Osteocyte (in vitro differentiated cells): Measurements from ENCODE around the gene CUL1. TPM values are rescaled to one million over a fixed set of nuclear protein-coding genes. Genes with fewer than 3 reads are reported as not detected.

Experiments used
- DNase-seq: peaks from one replicate; pipeline ENCODE4 v3.0.0; 2021; ENCODE audit warnings: mixed read lengths; ENCODE audit not compliant: unreplicated experiment; ENCODE audit errors: extremely low spot score
- H3K27ac Mint-ChIP-seq: one replicate; pipeline ENCODE4 v1.8.0; 2021; ENCODE audit warnings: mild to moderate bottlenecking, mixed read lengths; ENCODE audit not compliant: unreplicated experiment
- H3K27me3 Mint-ChIP-seq: one replicate; pipeline ENCODE4 v1.8.0; 2021; ENCODE audit warnings: mixed read lengths; ENCODE audit not compliant: unreplicated experiment
- H3K36me3 Mint-ChIP-seq: one replicate; pipeline ENCODE4 v1.8.0; 2021; ENCODE audit warnings: mixed read lengths; ENCODE audit not compliant: unreplicated experiment
- H3K4me1 Mint-ChIP-seq: one replicate; pipeline ENCODE4 v1.8.0; 2021; ENCODE audit warnings: mixed read lengths; ENCODE audit not compliant: unreplicated experiment
- H3K4me3 Mint-ChIP-seq: one replicate; pipeline ENCODE4 v1.8.0; 2021; ENCODE audit warnings: mild to moderate bottlenecking, moderate library complexity, mixed read lengths; ENCODE audit not compliant: unreplicated experiment
- H3K9me3 Mint-ChIP-seq: one replicate; pipeline ENCODE4 v1.8.0; 2021; ENCODE audit warnings: mixed read lengths; ENCODE audit not compliant: unreplicated experiment
- CTCF ChIP-seq: fragments of 200-600 bp; sonication (generic); IDR thresholded peaks from 2 replicates; pipeline ENCODE4 v1.5.0; 2021; ENCODE audit warnings: antibody characterized with exemption, mild to moderate bottlenecking, moderate library complexity
- total RNA-seq: library from RNA; stranded (reverse); gene quantifications from 2 replicates; pipeline ENCODE4 v1.2.1, GENCODE V29; 2021

The CUL1 gene
- total RNA-seq, 1 donor from 2014 or later, result 45.6 TPM

- no peaks in the 10 kb centered on the region for H3K9me3 Mint-ChIP-seq
- no peak for DNase-seq
- no peak for TF ChIP-seq CTCF
- H3K27me3 Mint-ChIP-seq, result no peaks in the 10 kb centered on the region
- H3K36me3 Mint-ChIP-seq, result no peaks in the 10 kb centered on the region
- H3K27ac Mint-ChIP-seq, result peak overlapping the region; percentile 8
- peaks cover 38% of the 10 kb centered on the region for H3K4me1 Mint-ChIP-seq
- H3K4me3 Mint-ChIP-seq, result no peak overlapping the region
These were observed 36.1 kb upstream of the CUL1 start for GRCh38 chr7:148662646-148663045.

GRCh38 chr7:148664324-148664723 lies 34.4 kb upstream of the CUL1 start:
- Mint-ChIP-seq H3K4me1 (peaks cover 38% of the 10 kb centered on the region), H3K4me3 (peak overlapping the region; percentile 43), H3K36me3 (no peaks in the 10 kb centered on the region), H3K27ac (peak overlapping the region; percentile 80), H3K9me3 (no peaks in the 10 kb centered on the region), H3K27me3 (no peaks in the 10 kb centered on the region)
- no peak for TF ChIP-seq CTCF
- DNase-seq, result peak; percentile 84

- Mint-ChIP-seq H3K27ac (no peak overlapping the region), H3K4me1 (peaks cover 38% of the 10 kb centered on the region), H3K36me3 (no peaks in the 10 kb centered on the region), H3K9me3 (no peaks in the 10 kb centered on the region), H3K27me3 (no peaks in the 10 kb centered on the region), H3K4me3 (no peak overlapping the region)
- no peak for TF ChIP-seq CTCF
- no peak for DNase-seq
These were observed 33.5 kb upstream of the CUL1 start for GRCh38 chr7:148665221-148665620.

- H3K27me3 Mint-ChIP-seq, result peaks cover 2% of the 10 kb centered on the region
These were observed 28.8 kb upstream of the CUL1 start for GRCh38 chr7:148669927-148670326.

GRCh38 chr7:148670374-148670773 lies 28.3 kb upstream of the CUL1 start:
- H3K27ac Mint-ChIP-seq, result no peak overlapping the region
- H3K9me3 Mint-ChIP-seq, result no peaks in the 10 kb centered on the region
- no peak for DNase-seq
- no peak overlapping the region for H3K4me3 Mint-ChIP-seq
- peaks cover 2% of the 10 kb centered on the region for H3K27me3 Mint-ChIP-seq
- TF ChIP-seq CTCF, result no peak
- peaks cover 9% of the 10 kb centered on the region for H3K4me1 Mint-ChIP-seq
- H3K36me3 Mint-ChIP-seq, result no peaks in the 10 kb centered on the region

More at GRCh38 chr7:148669927-148670326, 28.8 kb upstream of the CUL1 start:
- no peak for TF ChIP-seq CTCF
- H3K4me1 Mint-ChIP-seq, result peaks cover 13% of the 10 kb centered on the region
- no peak overlapping the region for H3K27ac Mint-ChIP-seq
- no peak overlapping the region for H3K4me3 Mint-ChIP-seq
- H3K9me3 Mint-ChIP-seq, result no peaks in the 10 kb centered on the region
- no peak for DNase-seq
- H3K36me3 Mint-ChIP-seq, result no peaks in the 10 kb centered on the region
